ENCODE results near the gene CHN2.

CHN2 gene

GRCh38 chr7:29229066-29229465, 34.5 kb downstream of the CHN2 start:
- DNase-seq = no peak

GRCh38 chr7:29229946-29230345, 35.4 kb downstream of the CHN2 start:
- no peak for DNase-seq

DNA sequence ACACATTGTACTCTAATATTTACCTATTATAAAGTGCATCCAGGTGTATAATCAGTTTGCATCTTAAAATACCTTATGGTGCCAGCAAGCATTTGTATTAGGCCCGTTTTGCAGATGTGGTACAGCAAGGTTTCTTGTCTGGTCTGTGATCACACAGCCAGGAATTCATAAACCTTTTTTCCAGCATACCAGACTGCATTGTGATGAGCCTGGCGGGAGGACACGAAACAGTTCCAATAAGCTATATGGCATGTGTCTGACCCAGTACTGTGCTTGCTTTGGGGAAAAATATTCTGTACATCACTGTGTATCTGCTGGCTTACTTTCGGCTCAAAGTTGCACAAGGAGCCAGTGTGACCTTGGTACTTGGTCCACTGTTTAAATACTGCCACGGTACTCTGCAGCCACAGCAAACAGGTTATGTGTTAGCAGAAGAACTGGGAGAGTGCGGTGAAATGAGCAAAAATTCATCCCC, 36.3 kb downstream of the CHN2 start:
- DNase-seq = no peak

DNA sequence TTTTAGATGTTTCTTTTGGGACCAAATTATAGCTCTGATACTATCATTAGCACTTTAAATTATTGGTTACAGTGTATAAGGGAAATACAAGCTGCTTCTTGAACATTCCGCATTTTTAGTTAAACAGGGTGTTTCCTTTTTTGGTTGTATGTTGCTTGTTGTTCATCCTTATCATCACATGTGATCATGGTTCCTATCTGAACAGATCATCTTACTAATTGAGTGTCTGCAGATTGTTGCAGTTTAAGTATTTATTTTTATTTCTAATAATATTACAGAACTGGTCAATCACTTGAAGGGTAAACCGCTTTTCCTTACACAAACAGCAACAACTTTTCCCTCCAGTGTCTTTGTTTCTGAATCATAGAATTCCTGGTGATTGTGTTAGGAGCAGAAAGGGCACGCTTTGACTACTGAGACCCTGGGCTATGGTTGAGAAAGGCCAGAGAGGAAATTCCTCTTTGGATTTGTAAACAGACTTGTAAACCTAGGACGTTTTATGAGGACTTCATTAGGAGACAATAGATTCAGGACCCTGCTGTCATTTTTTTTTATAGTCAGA, 37.2 kb downstream of the CHN2 start:
- no peak for DNase-seq

GRCh38 chr7:29234438-29234837, 39.9 kb downstream of the CHN2 start:
- DNase-seq = no peak

GRCh38 chr7:29236071-29236580, 41.6 kb downstream of the CHN2 start:
- DNase-seq = no peak

DNA sequence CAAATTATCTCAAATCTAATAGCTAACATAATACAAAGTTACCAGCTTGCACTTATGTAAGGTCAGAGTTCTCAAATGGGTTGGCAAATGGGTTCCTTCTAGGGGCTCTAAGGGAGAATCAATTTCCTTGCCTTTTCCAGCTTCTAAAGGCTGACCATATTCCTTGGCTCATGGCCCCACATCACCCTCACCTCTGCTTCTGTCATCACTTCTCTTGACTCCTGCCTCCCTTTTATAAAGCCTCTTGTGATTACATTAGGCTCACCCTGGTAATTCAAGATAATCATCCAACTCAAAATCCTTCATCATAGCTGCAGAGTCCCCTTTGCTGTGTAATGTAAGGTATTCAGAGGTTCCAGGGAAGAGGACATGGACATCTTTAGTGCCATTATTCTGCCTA, 42.1 kb downstream of the CHN2 start:
- DNase-seq = no peak

DNA sequence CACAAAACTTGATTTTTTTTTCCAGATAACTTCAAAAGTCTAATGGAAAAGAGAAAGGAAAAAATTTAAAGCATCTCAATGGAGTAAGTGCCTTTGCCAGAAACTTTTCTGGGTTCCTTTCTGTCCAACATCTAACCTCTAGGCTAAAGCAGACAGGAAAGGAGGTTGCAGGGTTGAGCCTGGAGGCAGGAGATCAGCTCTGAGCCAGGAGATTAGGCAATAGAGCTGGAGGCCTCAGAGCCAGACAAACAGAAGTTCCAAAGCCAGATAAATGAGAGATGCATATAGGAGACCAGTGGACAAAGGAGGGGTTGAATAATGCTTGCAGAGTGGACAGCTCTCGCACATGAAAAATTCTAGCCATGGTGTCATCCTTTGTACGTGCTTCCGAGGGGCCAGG, 42.9 kb downstream of the CHN2 start:
- DNase-seq = no peak

DNA sequence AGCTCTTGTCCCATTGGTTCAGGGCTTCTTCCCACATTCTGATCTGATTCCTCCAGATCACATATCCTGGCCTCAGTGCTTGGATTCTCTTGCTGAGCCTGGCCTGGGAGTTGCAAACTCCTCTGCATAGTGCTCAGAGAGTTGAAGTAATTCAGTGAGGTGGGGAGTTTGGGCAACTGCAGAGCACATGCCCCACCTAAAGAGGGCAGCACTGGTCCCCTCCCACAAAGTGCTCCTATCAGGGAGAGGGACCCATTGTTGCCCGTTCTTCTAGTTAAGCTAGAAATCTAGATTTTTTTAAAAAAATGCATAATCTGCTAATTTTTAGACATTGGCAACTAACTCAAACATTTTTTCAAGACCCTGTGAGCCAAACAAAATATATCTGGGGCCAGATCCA, 45.1 kb downstream of the CHN2 start:
- DNase-seq = no peak

DNA sequence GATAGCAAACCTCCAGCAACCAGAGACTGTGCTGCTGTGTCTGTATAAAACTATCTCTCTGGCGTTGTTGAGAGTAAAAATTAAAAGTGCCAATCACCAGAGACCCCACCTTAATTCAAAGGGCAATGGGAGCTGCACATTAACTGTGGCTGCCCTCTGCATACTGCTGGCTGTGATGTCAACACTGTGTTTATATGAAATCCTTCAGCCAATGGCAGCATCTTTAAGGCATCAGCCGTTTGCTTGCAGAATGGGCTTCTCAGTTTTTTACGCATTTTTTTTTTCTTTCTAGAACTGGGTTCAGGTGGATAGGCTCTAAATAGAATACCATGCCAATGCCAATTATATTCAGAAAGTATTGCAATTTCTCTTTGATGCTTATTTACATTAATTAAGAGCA, 47.7 kb downstream of the CHN2 start:
- no peak for DNase-seq

- DNase-seq = no peak
Measured at GRCh38 chr7:29243910-29244655, 49.5 kb downstream of the CHN2 start.

DNA sequence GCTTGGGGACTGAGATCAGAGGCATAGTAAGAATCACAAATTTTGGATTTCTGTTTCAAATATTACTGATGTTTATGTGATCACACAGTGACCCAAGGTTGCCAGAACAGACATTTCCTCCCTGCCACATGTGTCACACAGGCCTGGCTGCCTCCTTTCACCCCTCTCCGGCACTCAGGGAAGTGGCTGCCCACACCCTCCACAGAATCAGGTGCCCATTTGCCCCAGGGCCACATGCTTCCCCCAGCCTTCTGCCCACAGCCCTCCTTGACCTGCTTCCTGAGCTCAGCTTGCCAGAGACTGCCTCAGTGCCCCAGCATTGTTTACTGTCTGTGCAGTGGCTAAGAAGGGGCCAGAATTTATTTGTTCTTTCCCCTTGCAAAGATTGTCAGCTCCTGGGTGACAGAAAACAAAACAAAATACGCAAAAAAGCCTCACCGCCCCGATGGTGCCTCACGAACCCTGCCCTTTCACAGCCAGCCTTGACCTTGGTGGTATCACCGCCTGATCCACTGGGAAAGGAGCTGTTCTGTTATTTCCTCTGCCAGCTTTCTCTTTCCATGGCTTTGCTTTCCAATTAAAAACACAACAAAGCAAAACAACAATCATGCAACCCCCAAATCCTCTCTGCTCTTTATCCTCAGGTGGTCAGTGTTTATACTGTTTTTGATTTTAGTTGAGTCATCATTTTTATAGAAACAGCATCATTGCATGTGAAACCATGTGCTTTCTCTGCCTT, 52.8 kb downstream of the CHN2 start:
- no peak for DNase-seq

DNA sequence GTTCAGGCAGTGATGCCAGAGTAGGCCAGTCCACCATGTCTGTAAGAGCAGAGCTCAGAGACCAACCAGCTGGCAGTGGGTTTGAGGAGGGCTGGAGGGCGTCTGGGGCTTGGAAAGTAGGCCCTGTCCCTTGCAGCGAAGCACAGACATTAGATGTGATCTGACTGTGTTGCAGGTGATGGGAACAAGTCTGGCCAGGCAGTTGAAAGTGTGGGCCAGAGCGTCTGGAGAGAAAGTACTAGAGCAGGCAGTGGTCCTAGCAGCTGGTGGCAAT, 53.3 kb downstream of the CHN2 start:
- no peak for DNase-seq

DNA sequence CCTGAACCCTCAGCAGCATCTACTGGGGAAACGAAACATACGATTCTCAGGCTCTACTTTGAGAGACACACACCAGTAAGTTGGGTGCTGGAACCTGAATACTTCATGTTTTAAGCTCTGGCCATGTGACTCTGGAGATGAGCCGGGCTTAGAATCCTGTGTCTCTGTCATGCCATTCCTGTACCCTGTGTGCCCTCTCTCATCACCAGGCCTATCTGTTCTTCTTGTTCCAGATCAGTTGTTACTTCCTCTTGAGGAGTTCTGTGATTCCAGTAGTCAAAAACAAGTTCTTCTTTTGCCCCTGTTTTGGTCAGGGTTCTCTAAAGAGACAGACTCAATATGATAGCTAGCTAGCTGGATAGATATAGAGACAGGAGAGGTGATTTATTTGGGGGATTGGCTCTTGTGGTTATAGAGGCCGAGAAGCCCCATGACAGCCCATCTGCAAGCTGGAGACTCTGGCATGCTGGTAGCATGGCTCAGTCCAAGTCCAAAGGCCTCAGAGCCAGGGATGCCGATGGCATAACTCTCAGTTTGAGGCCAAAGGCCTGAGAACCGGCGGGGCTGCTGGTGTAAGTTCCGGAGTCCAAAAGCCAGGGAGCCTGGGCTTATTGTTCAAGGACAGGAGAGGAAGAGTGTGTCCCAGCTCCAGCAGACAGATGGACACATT, 54.3 kb downstream of the CHN2 start:
- no peak for DNase-seq

DNA sequence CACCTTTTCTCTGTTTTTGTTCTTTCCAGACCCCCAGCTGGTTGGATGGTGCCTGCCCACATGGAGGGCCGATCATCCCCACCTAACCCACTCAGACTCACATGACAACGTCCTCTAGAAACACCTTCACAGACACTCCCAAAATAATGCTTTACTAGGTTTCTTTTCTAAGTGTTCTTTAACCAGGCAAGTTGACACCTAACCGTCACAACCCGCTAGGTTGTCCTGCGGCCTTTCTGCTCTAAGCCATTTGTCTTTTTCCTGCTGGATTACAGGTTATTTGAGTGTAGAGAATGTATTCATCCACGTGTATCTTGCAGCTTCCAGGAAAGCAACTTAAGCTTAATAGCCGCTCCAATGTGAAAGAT, 54.8 kb downstream of the CHN2 start:
- DNase-seq = no peak

GRCh38 chr7:29249860-29250259, 55.3 kb downstream of the CHN2 start:
- DNase-seq = no peak

- DNase-seq = no peak
Measured at GRCh38 chr7:29253225-29253624, 58.6 kb downstream of the CHN2 start.

DNA sequence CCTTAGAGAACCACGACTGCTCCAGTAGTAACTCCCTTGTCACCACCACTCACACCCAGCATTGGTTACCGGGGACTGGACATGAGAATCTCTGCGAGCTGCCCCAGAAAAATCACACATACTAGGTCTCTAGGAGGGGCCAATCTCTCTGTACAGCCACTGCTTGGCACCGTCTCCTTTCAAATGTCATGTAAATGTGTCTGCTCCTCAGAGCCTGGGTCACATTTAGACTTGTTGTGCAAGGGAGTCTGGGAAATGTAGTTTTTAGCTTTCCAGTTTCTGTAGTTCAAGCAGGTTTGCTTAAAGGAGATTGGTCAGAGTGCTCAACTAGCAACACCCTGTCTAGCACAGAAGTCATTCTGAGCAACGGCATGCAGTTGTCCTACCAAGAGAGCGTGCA, 60.0 kb downstream of the CHN2 start:
- DNase-seq = peak in 1 of 2 experiments; percentile 33

GRCh38 chr7:29255199-29255878, 60.8 kb downstream of the CHN2 start:
- DNase-seq = no peak

GRCh38 chr7:29255906-29256692, 61.5 kb downstream of the CHN2 start:
- DNase-seq = no peak

- no peak for DNase-seq
Measured at GRCh38 chr7:29256693-29257002, 62.1 kb downstream of the CHN2 start.

DNA sequence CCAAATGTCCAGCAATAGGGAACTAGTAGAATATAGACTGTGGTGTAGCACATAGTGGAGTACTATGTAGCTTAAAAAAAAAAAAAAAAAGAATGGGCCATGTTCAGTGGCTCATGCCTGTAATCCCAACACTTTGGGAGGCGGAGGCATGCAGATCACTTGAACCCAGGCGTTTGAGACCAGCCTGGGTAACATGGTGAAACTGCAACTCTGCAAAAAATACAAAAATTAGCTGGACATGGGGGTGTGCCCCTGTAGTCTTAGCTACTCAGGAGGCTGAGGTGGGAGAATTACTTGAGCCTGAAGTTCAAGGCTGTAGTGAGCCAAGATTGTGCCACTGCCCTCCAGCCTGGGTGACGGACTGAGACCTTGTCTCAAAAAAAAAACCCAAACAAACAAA, 64.4 kb downstream of the CHN2 start:
- DNase-seq = no peak
